HepG2 (cell line): Measurements from ENCODE around the gene DOLK.

Source experiments
- CBX2 ChIP-seq, 2 experiments: fragments of 200-600 bp in 1 of 2; sonication (generic); formaldehyde crosslinking in 1 of 2; IDR thresholded peaks; 2 replicates each; pipeline versions ENCODE4 v1.7.0 to v1.8.1; 2018 to 2022; ENCODE audit warnings: low read depth in 2 of 2, low read length in 1 of 2, mild to moderate bottlenecking in 1 of 2, missing genetic modification reagents in 1 of 2
- EZH2 ChIP-seq: conservative IDR thresholded peaks from 2 replicates; pipeline ENCODE4 v1.6.1; 2012; ENCODE audit warnings: mild to moderate bottlenecking, low read depth, low read length, moderate library complexity
- HDAC2 ChIP-seq: sonication (generic); formaldehyde crosslinking; IDR thresholded peaks from 2 replicates; pipeline ENCODE4 v1.4.0; 2020; ENCODE audit warnings: missing genetic modification reagents
- HIVEP1 ChIP-seq: sonication (generic); formaldehyde crosslinking; IDR thresholded peaks from 2 replicates; pipeline ENCODE4 v1.4.0; 2020; ENCODE audit warnings: mild to moderate bottlenecking, missing genetic modification reagents
- MAFK ChIP-seq, 2 experiments: IDR thresholded peaks in 1 of 2; conservative IDR thresholded peaks in 1 of 2; 2 replicates each; pipeline ENCODE4 v1.6.1; 2011; ENCODE audit warnings: improper control_type of control experiment in 2 of 2, low read length in 2 of 2
- NCOR1 ChIP-seq: fragments of 200-600 bp; sonication (generic); IDR thresholded peaks from 2 replicates; pipeline ENCODE4 v1.7.0; 2017; ENCODE audit warnings: antibody characterized with exemption, low read length, borderline replicate concordance
- SSRP1 ChIP-seq: IDR thresholded peaks from 2 replicates; pipeline ENCODE4 v1.6.1; 2016; ENCODE audit warnings: control low read depth
- TAF1 ChIP-seq: sonication (generic); formaldehyde crosslinking; IDR thresholded peaks from 2 replicates; pipeline ENCODE4 v1.4.0; 2020; ENCODE audit warnings: missing genetic modification reagents
- TP53 ChIP-seq: sonication (generic); formaldehyde crosslinking; conservative IDR thresholded peaks from 2 replicates; pipeline ENCODE4 v1.4.0; 2020; ENCODE audit warnings: missing genetic modification reagents
- ZNF7 ChIP-seq: IDR thresholded peaks from 2 replicates; pipeline ENCODE4 v1.6.1; 2016; ENCODE audit warnings: missing biosample characterization, missing genetic modification reagents
- TF ChIP-seq, protein P1 (sequence below): sonication (generic); formaldehyde crosslinking; IDR thresholded peaks from 2 replicates; pipeline ENCODE4 v1.5.0; 2020; ENCODE audit warnings: mild to moderate bottlenecking, missing genetic modification reagents, moderate library complexity
- TF ChIP-seq, protein P2 (sequence below): sonication (generic); formaldehyde crosslinking; conservative IDR thresholded peaks from 2 replicates; pipeline ENCODE4 v1.4.0; 2020; ENCODE audit warnings: missing genetic modification reagents

GRCh38 chr9:128917151-128917849, 30.1 kb downstream of the DOLK start:
- TF ChIP-seq, protein P1, sequence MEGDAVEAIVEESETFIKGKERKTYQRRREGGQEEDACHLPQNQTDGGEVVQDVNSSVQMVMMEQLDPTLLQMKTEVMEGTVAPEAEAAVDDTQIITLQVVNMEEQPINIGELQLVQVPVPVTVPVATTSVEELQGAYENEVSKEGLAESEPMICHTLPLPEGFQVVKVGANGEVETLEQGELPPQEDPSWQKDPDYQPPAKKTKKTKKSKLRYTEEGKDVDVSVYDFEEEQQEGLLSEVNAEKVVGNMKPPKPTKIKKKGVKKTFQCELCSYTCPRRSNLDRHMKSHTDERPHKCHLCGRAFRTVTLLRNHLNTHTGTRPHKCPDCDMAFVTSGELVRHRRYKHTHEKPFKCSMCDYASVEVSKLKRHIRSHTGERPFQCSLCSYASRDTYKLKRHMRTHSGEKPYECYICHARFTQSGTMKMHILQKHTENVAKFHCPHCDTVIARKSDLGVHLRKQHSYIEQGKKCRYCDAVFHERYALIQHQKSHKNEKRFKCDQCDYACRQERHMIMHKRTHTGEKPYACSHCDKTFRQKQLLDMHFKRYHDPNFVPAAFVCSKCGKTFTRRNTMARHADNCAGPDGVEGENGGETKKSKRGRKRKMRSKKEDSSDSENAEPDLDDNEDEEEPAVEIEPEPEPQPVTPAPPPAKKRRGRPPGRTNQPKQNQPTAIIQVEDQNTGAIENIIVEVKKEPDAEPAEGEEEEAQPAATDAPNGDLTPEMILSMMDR, result no peak
- no peak for TF ChIP-seq ZNF7 (CRISPR knock-in tag)
- no peak for TF ChIP-seq NCOR1
- TF ChIP-seq TAF1 (CRISPR knock-in tag), result no peak; the same call in 1 of the 2 replicates
- TF ChIP-seq MAFK (conservative IDR thresholded peaks at IDR 0.05 in 1 of 2, IDR thresholded peaks at IDR 0.05 in 1 of 2; ENCODE audit: low read length in 2 of 2), result no peak
- no peak for TF ChIP-seq TP53 (CRISPR knock-in tag)
- TF ChIP-seq SSRP1 (CRISPR knock-in tag), result no peak
- TF ChIP-seq EZH2, result no peak
- TF ChIP-seq HDAC2 (CRISPR knock-in tag), result peak; percentile 74
- no peak; the same call in 1 of the 2 replicates for TF ChIP-seq HIVEP1
- TF ChIP-seq CBX2 (IDR thresholded peaks at IDR 0.05; ENCODE audit: low read depth, low read length), result no peak
- no peak for TF ChIP-seq CBX2 (CRISPR knock-in tag; IDR thresholded peaks at IDR 0.05; ENCODE audit: low read depth)
- TF ChIP-seq, protein P2, sequence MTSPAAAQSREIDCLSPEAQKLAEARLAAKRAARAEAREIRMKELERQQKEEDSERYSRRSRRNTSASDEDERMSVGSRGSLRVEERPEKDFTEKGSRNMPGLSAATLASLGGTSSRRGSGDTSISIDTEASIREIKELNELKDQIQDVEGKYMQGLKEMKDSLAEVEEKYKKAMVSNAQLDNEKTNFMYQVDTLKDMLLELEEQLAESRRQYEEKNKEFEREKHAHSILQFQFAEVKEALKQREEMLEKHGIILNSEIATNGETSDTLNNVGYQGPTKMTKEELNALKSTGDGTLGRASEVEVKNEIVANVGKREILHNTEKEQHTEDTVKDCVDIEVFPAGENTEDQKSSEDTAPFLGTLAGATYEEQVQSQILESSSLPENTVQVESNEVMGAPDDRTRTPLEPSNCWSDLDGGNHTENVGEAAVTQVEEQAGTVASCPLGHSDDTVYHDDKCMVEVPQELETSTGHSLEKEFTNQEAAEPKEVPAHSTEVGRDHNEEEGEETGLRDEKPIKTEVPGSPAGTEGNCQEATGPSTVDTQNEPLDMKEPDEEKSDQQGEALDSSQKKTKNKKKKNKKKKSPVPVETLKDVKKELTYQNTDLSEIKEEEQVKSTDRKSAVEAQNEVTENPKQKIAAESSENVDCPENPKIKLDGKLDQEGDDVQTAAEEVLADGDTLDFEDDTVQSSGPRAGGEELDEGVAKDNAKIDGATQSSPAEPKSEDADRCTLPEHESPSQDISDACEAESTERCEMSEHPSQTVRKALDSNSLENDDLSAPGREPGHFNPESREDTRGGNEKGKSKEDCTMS (CRISPR knock-in tag), result no peak
